WTC11 (cell line): ENCODE data around the gene FHAD1. TPM values are rescaled to one million over a fixed set of nuclear protein-coding genes. Genes with fewer than 3 reads are reported as not detected.

Experiments
- ATAC-seq: fragments of 200-7000 bp; cut with Tn5 transposase; 2 replicates; pipeline ENCODE4 v1.10.0; 2021; ENCODE audit warnings: mild to moderate bottlenecking, moderate library complexity
- CTCF ChIA-PET: fragments of 300-600 bp; sonication (Branson Sonifier 250); formaldehyde crosslinking; loops from one replicate; lab custom pipeline; 2021; ENCODE audit warnings: antibody characterized with exemption; lab: Charles Lee
- POLR2A ChIA-PET: fragments of 350-600 bp; sonication (Branson Sonifier 250); formaldehyde crosslinking; loops from one replicate; lab custom pipeline; 2021; ENCODE audit warnings: antibody characterized with exemption; lab: Charles Lee
- DNase-seq: peaks from one replicate; pipeline ENCODE4 v3.0.0; 2021; ENCODE audit warnings: low spot score
- H3K27ac Mint-ChIP-seq: 2 replicates; pipeline ENCODE4 v1.8.0; 2021; ENCODE audit warnings: mixed read lengths
- H3K27me3 Mint-ChIP-seq: 2 replicates; pipeline ENCODE4 v1.8.0; 2021; ENCODE audit warnings: low read depth, mild to moderate bottlenecking, moderate library complexity, mixed read lengths
- H3K36me3 Mint-ChIP-seq: 2 replicates; pipeline ENCODE4 v1.8.0; 2021; ENCODE audit warnings: mixed read lengths
- H3K4me1 Mint-ChIP-seq: 2 replicates; pipeline ENCODE4 v1.8.0; 2022; ENCODE audit warnings: mixed read lengths
- H3K4me3 Mint-ChIP-seq: 2 replicates; pipeline ENCODE4 v1.8.0; 2021; ENCODE audit warnings: mild to moderate bottlenecking, moderate library complexity, mixed read lengths
- H3K9me3 Mint-ChIP-seq: 2 replicates; pipeline ENCODE4 v1.8.0; 2021; ENCODE audit warnings: mixed read lengths
- CREB1 ChIP-seq: sonication (generic); formaldehyde crosslinking; IDR thresholded peaks from 2 replicates; pipeline ENCODE4 v1.8.0; 2023; ENCODE audit warnings: mild to moderate bottlenecking, missing genetic modification reagents
- E2F4 ChIP-seq: sonication (generic); formaldehyde crosslinking; IDR thresholded peaks from 2 replicates; pipeline ENCODE4 v1.8.1; 2022; ENCODE audit warnings: low read depth, mild to moderate bottlenecking, moderate library complexity, missing genetic modification reagents, borderline replicate concordance
- ESRRA ChIP-seq: sonication (generic); formaldehyde crosslinking; IDR thresholded peaks from 2 replicates; pipeline ENCODE4 v1.8.1; 2022; ENCODE audit warnings: mild to moderate bottlenecking, missing genetic modification reagents, borderline replicate concordance
- FOXP1 ChIP-seq: sonication (generic); formaldehyde crosslinking; IDR thresholded peaks from 2 replicates; pipeline ENCODE4 v1.8.0; 2022; ENCODE audit warnings: missing genetic modification reagents, mild to moderate bottlenecking, moderate library complexity, borderline replicate concordance
- JAZF1 ChIP-seq: fragments of 250-450 bp; sonication (Bioruptor Pico); IDR thresholded peaks from 2 replicates; pipeline ENCODE4 v1.9.0; 2021; ENCODE audit warnings: moderate library complexity, mild to moderate bottlenecking, inconsistent platforms
- KAT7 ChIP-seq: sonication (generic); formaldehyde crosslinking; IDR thresholded peaks from 2 replicates; pipeline ENCODE4 v1.8.1; 2023; ENCODE audit warnings: missing genetic modification reagents, mild to moderate bottlenecking, borderline replicate concordance
- MAX ChIP-seq: sonication (generic); formaldehyde crosslinking; IDR thresholded peaks from 2 replicates; pipeline ENCODE4 v1.8.0; 2022; ENCODE audit warnings: mild to moderate bottlenecking, missing genetic modification reagents
- NFE2L1 ChIP-seq: sonication (generic); formaldehyde crosslinking; IDR thresholded peaks from 2 replicates; pipeline ENCODE4 v1.8.1; 2023; ENCODE audit warnings: missing genetic modification reagents
- NR1H2 ChIP-seq: sonication (generic); formaldehyde crosslinking; IDR thresholded peaks from 2 replicates; pipeline ENCODE4 v1.9.0; 2021; ENCODE audit warnings: mild to moderate bottlenecking, moderate library complexity, missing genetic modification reagents
- NR2C2 ChIP-seq: sonication (generic); formaldehyde crosslinking; IDR thresholded peaks from 2 replicates; pipeline ENCODE4 v1.8.0; 2022; ENCODE audit warnings: mild to moderate bottlenecking, missing genetic modification reagents
- OVOL2 ChIP-seq: fragments of 250-450 bp; sonication (Bioruptor Pico); IDR thresholded peaks from 2 replicates; pipeline ENCODE4 v1.9.0; 2021; ENCODE audit warnings: mild to moderate bottlenecking, borderline replicate concordance
- PRDM15 ChIP-seq: sonication (generic); formaldehyde crosslinking; IDR thresholded peaks from 2 replicates; pipeline ENCODE4 v1.8.0; 2022; ENCODE audit warnings: missing genetic modification reagents
- RELA ChIP-seq: sonication (generic); formaldehyde crosslinking; IDR thresholded peaks from 2 replicates; pipeline ENCODE4 v1.8.1; 2022; ENCODE audit warnings: missing genetic modification reagents, mild to moderate bottlenecking, borderline replicate concordance
- SMAD4 ChIP-seq: sonication (generic); formaldehyde crosslinking; IDR thresholded peaks from 2 replicates; pipeline ENCODE4 v1.8.0; 2022; ENCODE audit warnings: mild to moderate bottlenecking, missing genetic modification reagents
- TEAD1 ChIP-seq: sonication (generic); formaldehyde crosslinking; IDR thresholded peaks from 2 replicates; pipeline ENCODE4 v1.8.0; 2022; ENCODE audit warnings: mild to moderate bottlenecking, missing genetic modification reagents
- TEAD4 ChIP-seq: sonication (generic); formaldehyde crosslinking; IDR thresholded peaks from 2 replicates; pipeline ENCODE4 v1.8.0; 2022; ENCODE audit warnings: mild to moderate bottlenecking, missing genetic modification reagents
- TP53 ChIP-seq: sonication (generic); formaldehyde crosslinking; IDR thresholded peaks from 2 replicates; pipeline ENCODE4 v1.8.1; 2023; ENCODE audit warnings: mild to moderate bottlenecking, missing genetic modification reagents
- ZBTB43 ChIP-seq: sonication (generic); formaldehyde crosslinking; IDR thresholded peaks from 2 replicates; pipeline ENCODE4 v1.8.1; 2023; ENCODE audit warnings: mild to moderate bottlenecking, missing genetic modification reagents
- ZNF219 ChIP-seq: sonication (generic); formaldehyde crosslinking; IDR thresholded peaks from 2 replicates; pipeline ENCODE4 v1.8.0; 2023; ENCODE audit warnings: missing genetic modification reagents, mild to moderate bottlenecking, borderline replicate concordance
- ZNF317 ChIP-seq: sonication (generic); formaldehyde crosslinking; IDR thresholded peaks from 2 replicates; pipeline ENCODE4 v1.8.1; 2023; ENCODE audit warnings: low read depth, mild to moderate bottlenecking, moderate library complexity, missing genetic modification reagents, borderline replicate concordance
- ZNF396 ChIP-seq: fragments of 250-450 bp; sonication (Bioruptor Pico); IDR thresholded peaks from 2 replicates; pipeline ENCODE4 v1.8.0; 2021; ENCODE audit warnings: mild to moderate bottlenecking, moderate library complexity, borderline replicate concordance
- ZNF423 ChIP-seq: fragments of 250-450 bp; sonication (Bioruptor Pico); IDR thresholded peaks from 2 replicates; pipeline ENCODE4 v2.1.2; 2022; ENCODE audit warnings: mild to moderate bottlenecking, moderate library complexity
- ZNF512 ChIP-seq: sonication (generic); formaldehyde crosslinking; IDR thresholded peaks from 2 replicates; pipeline ENCODE4 v1.8.1; 2022; ENCODE audit warnings: missing genetic modification reagents, borderline replicate concordance
- ZNF671 ChIP-seq: fragments of 250-450 bp; sonication (Bioruptor Pico); IDR thresholded peaks from 2 replicates; pipeline ENCODE4 v1.8.0; 2021; ENCODE audit warnings: mild to moderate bottlenecking
- total RNA-seq: library from RNA; stranded (reverse); gene quantifications from 3 replicates; pipeline ENCODE4 v1.2.3, GENCODE V29; 2021
- TF ChIP-seq, protein P1 (sequence below): sonication (generic); formaldehyde crosslinking; IDR thresholded peaks from 2 replicates; pipeline ENCODE4 v1.8.1; 2022; ENCODE audit warnings: mild to moderate bottlenecking, missing genetic modification reagents, moderate library complexity, borderline replicate concordance

The FHAD1 gene
- total RNA-seq, 1 experiment from 2014 or later = 3.0 TPM

GRCh38 chr1:15350151-15350550, 103.1 kb downstream of the FHAD1 start:
- CTCF ChIA-PET = interaction anchor here (0.8 kb wide), 1 partner anchor 24 kb away, joined by 3 read pairs; no protein-coding TSS in a partner anchor
- DNase-seq (no peak), ATAC-seq (no peak)
- no peak overlapping the region for H3K27ac Mint-ChIP-seq
- no peaks in the 10 kb centered on the region for H3K9me3 Mint-ChIP-seq
- no peak for TF ChIP-seq RELA (CRISPR knock-in tag)
- no peak for TF ChIP-seq SMAD4
- no peak for TF ChIP-seq FOXP1 (CRISPR knock-in tag)
- no peak for TF ChIP-seq NR1H2 (CRISPR knock-in tag)
- no peak for TF ChIP-seq CREB1
- no peak for TF ChIP-seq TEAD4
- no peak for TF ChIP-seq ZNF671
- TF ChIP-seq, protein P1, sequence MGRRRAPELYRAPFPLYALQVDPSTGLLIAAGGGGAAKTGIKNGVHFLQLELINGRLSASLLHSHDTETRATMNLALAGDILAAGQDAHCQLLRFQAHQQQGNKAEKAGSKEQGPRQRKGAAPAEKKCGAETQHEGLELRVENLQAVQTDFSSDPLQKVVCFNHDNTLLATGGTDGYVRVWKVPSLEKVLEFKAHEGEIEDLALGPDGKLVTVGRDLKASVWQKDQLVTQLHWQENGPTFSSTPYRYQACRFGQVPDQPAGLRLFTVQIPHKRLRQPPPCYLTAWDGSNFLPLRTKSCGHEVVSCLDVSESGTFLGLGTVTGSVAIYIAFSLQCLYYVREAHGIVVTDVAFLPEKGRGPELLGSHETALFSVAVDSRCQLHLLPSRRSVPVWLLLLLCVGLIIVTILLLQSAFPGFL (CRISPR knock-in tag) = no peak
- no peak for TF ChIP-seq ZNF423 (CRISPR knock-in tag)
- TF ChIP-seq ZNF512 (CRISPR knock-in tag) = no peak
- no peak for TF ChIP-seq ESRRA (CRISPR knock-in tag)
- TF ChIP-seq E2F4 (CRISPR knock-in tag) = no peak
- no peak for TF ChIP-seq ZNF396 (CRISPR knock-in tag)
- TF ChIP-seq ZBTB43 = no peak
- no peak for TF ChIP-seq NFE2L1
- POLR2A ChIA-PET = no interaction called here
- H3K27me3 Mint-ChIP-seq = no peaks in the 10 kb centered on the region
- H3K4me1 Mint-ChIP-seq = no peaks in the 10 kb centered on the region
- H3K36me3 Mint-ChIP-seq = no peaks in the 10 kb centered on the region
- H3K4me3 Mint-ChIP-seq = no peak overlapping the region

- CTCF ChIA-PET = interaction anchor here (0.8 kb wide), 1 partner anchor 25 kb away, joined by 3 read pairs; no protein-coding TSS in a partner anchor
- no peaks in the 10 kb centered on the region for H3K9me3 Mint-ChIP-seq
- POLR2A ChIA-PET = no interaction called here
Observed at GRCh38 chr1:15350551-15351200, 103.7 kb downstream of the FHAD1 start.

GRCh38 chr1:15351310-15351709, 104.3 kb downstream of the FHAD1 start:
- POLR2A ChIA-PET = no interaction called here
- H3K4me1 Mint-ChIP-seq = no peaks in the 10 kb centered on the region
- no peaks in the 10 kb centered on the region for H3K36me3 Mint-ChIP-seq
- no peak overlapping the region for H3K4me3 Mint-ChIP-seq
- no peak for DNase-seq
- no peak overlapping the region for H3K27ac Mint-ChIP-seq
- CTCF ChIA-PET = no interaction called here
- no peaks in the 10 kb centered on the region for H3K27me3 Mint-ChIP-seq
- no peak for ATAC-seq
- no peaks in the 10 kb centered on the region for H3K9me3 Mint-ChIP-seq
- no peak for TF ChIP-seq JAZF1 (CRISPR knock-in tag)
- no peak for TF ChIP-seq KAT7 (CRISPR knock-in tag)
- TF ChIP-seq OVOL2 (CRISPR knock-in tag) = no peak
- TF ChIP-seq NR2C2 (CRISPR knock-in tag) = no peak
- no peak for TF ChIP-seq ZNF219 (CRISPR knock-in tag)
- TF ChIP-seq CREB1 = no peak
- no peak for TF ChIP-seq PRDM15 (CRISPR knock-in tag)
- TF ChIP-seq MAX (CRISPR knock-in tag) = no peak
- no peak for TF ChIP-seq NFE2L1
- TF ChIP-seq RELA (CRISPR knock-in tag) = no peak
- no peak for TF ChIP-seq ESRRA (CRISPR knock-in tag)
- no peak for TF ChIP-seq TP53 (CRISPR knock-in tag)

More at GRCh38 chr1:15350551-15351200, 103.7 kb downstream of the FHAD1 start:
- Mint-ChIP-seq H3K4me3 (no peak overlapping the region), H3K27ac (no peak overlapping the region), H3K27me3 (no peaks in the 10 kb centered on the region), H3K36me3 (no peaks in the 10 kb centered on the region), H3K4me1 (no peaks in the 10 kb centered on the region)
- TF ChIP-seq ZNF317 (CRISPR knock-in tag) = no peak
- TF ChIP-seq TEAD1 (CRISPR knock-in tag) = no peak
- no peak for ATAC-seq
- no peak for DNase-seq
